Fibroblast of lung (primary cell): ENCODE measurements around the gene ELMO2.

Experiments used
- CTCF ChIP-seq, 2 donors: IDR thresholded peaks in 1 of 2; conservative IDR thresholded peaks in 1 of 2; 1 replicate in 1 of 2; 2 replicates in 1 of 2; pipeline ENCODE4 v1.5.1; 2011 to 2012; ENCODE audit warnings: low read length in 2 of 2, control low read depth in 1 of 2, inconsistent platforms in 1 of 2, low read depth in 1 of 2, mild to moderate bottlenecking in 1 of 2
- EZH2 ChIP-seq: IDR thresholded peaks from 2 replicates; pipeline ENCODE4 v1.5.1; 2012; ENCODE audit warnings: low read length, control low read depth, mild to moderate bottlenecking; ENCODE audit errors: missing control alignments

GRCh38 chr20:46361381-46361780 is 45.0 kb downstream of the ELMO2 start:
- TF ChIP-seq CTCF (conservative IDR thresholded peaks at IDR 0.05 in 1 of 2, IDR thresholded peaks at IDR 0.05 in 1 of 2; ENCODE audit: low read depth in 1 of 2, low read length in 2 of 2) (no peak), EZH2 (no peak)
